Activated naive CD4-positive, alpha-beta T cell treated with anti-CD3 and anti-CD28 coated beads, Interleukin-2, amount 50 U/mL, for 72 hours (primary cell): Measurements from ENCODE around the gene PLAA. TPM values are rescaled to one million over a fixed set of nuclear protein-coding genes. Genes with fewer than 3 reads are reported as not detected.

ENCODE experiments used
- ATAC-seq, 2 donors: fragments of 150-1000 bp; cut with Tn5 transposase; 2 replicates each; pipeline ENCODE4 v1.10.0; 2021; ENCODE audit warnings: mild to moderate bottlenecking in 2 of 2, moderate library complexity in 2 of 2
- DNase-seq, 2 donors: peaks; one replicate each; pipeline ENCODE4 v3.0.0; 2021 to 2022; ENCODE audit warnings: low spot score in 2 of 2
- H3K27ac Mint-ChIP-seq, 2 donors: one replicate each; pipeline ENCODE4 v1.8.0; 2022; ENCODE audit warnings: mild to moderate bottlenecking in 2 of 2, mixed read lengths in 2 of 2
- H3K36me3 Mint-ChIP-seq, 2 donors: one replicate each; pipeline ENCODE4 v1.8.0; 2022; ENCODE audit warnings: mixed read lengths in 2 of 2
- H3K9me3 Mint-ChIP-seq, 2 donors: one replicate each; pipeline ENCODE4 v1.8.0; 2022; ENCODE audit warnings: mixed read lengths in 2 of 2
- total RNA-seq, 2 donors: library from RNA; stranded (reverse); gene quantifications; one replicate each; pipeline ENCODE4 v1.2.3, GENCODE V29; 2022

Gene PLAA
- total RNA-seq, 2 donors from 2014 or later, result 31.5 to 52.6 TPM

GRCh38 chr9:26945591-26945990 lies 1.5 kb downstream of the PLAA start:
- Mint-ChIP-seq H3K36me3 (peaks cover 26 to 37% of the 10 kb centered on the region in 2 donors), H3K9me3 (no peaks in the 10 kb centered on the region), H3K27ac (peak overlapping the region; percentile 97 to 100)
- no peak for DNase-seq
- ATAC-seq, result no peak

- Mint-ChIP-seq H3K27ac (peak overlapping the region; percentile 40 to 69), H3K36me3 (peaks cover 12 to 42% of the 10 kb centered on the region in 2 donors), H3K9me3 (peaks cover 0 to 11% of the 10 kb centered on the region in 2 donors)
- ATAC-seq (peak in 1 of 2 donors; percentile 51), DNase-seq (no peak)
Measured at GRCh38 chr9:26940779-26941178, 6.3 kb downstream of the PLAA start.

DNA sequence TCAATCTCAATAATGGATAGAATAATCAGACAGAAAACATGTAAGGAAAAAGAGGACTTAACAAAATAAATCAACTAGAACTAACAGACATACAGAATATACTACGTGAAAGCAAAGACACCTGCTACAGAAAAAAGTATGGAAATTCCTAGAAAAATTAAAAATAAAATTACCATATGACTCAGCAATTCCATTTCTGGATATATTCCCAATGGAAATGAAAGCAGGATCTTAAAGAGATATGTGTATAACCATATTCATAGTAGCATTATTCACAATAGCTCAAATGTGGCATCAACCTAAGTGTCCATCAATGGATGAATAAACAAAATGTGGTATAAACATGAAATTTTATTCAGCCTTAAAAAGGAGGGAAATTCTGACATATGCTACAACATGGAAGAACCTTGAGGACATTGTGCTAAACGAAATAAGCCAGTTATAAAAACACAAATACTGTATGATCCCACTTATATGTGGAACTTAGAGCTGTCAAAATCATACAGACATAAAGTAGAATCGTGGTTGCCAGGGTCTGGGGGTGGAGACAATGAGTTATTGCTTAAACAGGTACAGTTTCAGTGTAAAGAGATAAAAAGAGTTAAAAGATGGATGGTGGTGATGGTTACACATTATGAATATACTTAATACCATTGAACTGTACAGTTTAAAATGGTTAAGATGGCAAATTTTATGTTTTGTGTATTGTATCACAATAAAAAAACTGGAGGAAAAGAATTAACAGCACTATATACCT lies 6.9 kb downstream of the PLAA start:
- peaks cover 0 to 11% of the 10 kb centered on the region in 2 donors for H3K9me3 Mint-ChIP-seq
- DNase-seq (no peak), ATAC-seq (peak in 1 of 2 donors; percentile 72)
- H3K27ac Mint-ChIP-seq, result peak overlapping the region; percentile 40 to 69
- H3K36me3 Mint-ChIP-seq, result peaks cover 7 to 40% of the 10 kb centered on the region in 2 donors

DNA sequence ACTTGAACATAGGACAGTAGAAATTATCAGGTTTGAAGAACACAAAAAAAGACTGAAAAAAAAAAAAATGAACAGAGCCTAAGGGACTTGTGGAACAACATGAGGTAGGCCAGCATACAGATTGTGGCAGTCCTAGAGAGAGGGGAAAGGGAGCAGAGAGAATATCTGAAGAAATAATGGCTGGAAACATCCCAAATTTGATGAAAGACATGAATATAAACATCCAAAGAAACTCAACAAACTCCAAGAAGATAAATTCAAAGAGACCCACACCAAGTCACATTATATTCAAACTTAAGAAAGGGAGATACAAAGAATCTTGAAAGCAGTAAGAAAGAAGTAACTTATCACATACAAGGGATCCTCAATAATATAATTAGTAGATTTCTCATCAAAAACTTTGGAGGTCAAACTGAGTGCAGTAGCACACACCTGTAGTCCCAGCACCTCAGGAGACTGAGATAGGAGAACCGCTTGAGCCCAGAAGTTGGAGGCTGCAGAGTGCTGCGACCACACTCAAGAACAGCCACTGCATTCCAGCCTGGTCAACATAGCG lies 9.1 kb downstream of the PLAA start:
- Mint-ChIP-seq H3K9me3 (peaks cover 0 to 11% of the 10 kb centered on the region in 2 donors), H3K36me3 (peaks cover 7 to 32% of the 10 kb centered on the region in 2 donors), H3K27ac (no peak overlapping the region)
- ATAC-seq (no peak), DNase-seq (no peak)

GRCh38 chr9:26935847-26936246 lies 11.2 kb downstream of the PLAA start:
- H3K27ac Mint-ChIP-seq, result no peak overlapping the region
- DNase-seq (no peak), ATAC-seq (no peak)
- peaks cover 0 to 11% of the 10 kb centered on the region in 2 donors for H3K9me3 Mint-ChIP-seq
- peaks cover 7 to 25% of the 10 kb centered on the region in 2 donors for H3K36me3 Mint-ChIP-seq

- H3K36me3 Mint-ChIP-seq, result peaks cover 8 to 17% of the 10 kb centered on the region in 2 donors
- no peak for DNase-seq
- no peak overlapping the region for H3K27ac Mint-ChIP-seq
- ATAC-seq, result no peak
- no peaks in the 10 kb centered on the region for H3K9me3 Mint-ChIP-seq
Measured at GRCh38 chr9:26928902-26929495, 18.0 kb downstream of the PLAA start.

- H3K36me3 Mint-ChIP-seq, result peaks cover 17 to 30% of the 10 kb centered on the region in 2 donors
- no peak for DNase-seq
- ATAC-seq, result no peak
- H3K27ac Mint-ChIP-seq, result no peak overlapping the region
- no peaks in the 10 kb centered on the region for H3K9me3 Mint-ChIP-seq
Measured at GRCh38 chr9:26925609-26926008, 21.4 kb downstream of the PLAA start.

GRCh38 chr9:26919698-26920097 lies 27.3 kb downstream of the PLAA start:
- DNase-seq (no peak), ATAC-seq (no peak)
- Mint-ChIP-seq H3K27ac (no peak overlapping the region), H3K9me3 (no peaks in the 10 kb centered on the region), H3K36me3 (peaks cover 25 to 31% of the 10 kb centered on the region in 2 donors)

- peaks cover 11 to 12% of the 10 kb centered on the region in 2 donors for H3K36me3 Mint-ChIP-seq
- DNase-seq (no peak), ATAC-seq (no peak)
- H3K27ac Mint-ChIP-seq, result no peak overlapping the region
- no peaks in the 10 kb centered on the region for H3K9me3 Mint-ChIP-seq
Measured at GRCh38 chr9:26913138-26913668, 33.8 kb downstream of the PLAA start.

- Mint-ChIP-seq H3K9me3 (no peaks in the 10 kb centered on the region), H3K36me3 (peaks cover 11 to 22% of the 10 kb centered on the region in 2 donors), H3K27ac (no peak overlapping the region)
- DNase-seq (no peak), ATAC-seq (no peak)
Measured at GRCh38 chr9:26904671-26905070, 42.4 kb downstream of the PLAA start.

GRCh38 chr9:26904070-26904469 lies 43.0 kb downstream of the PLAA start:
- H3K36me3 Mint-ChIP-seq, result peaks cover 11 to 22% of the 10 kb centered on the region in 2 donors
- H3K27ac Mint-ChIP-seq, result no peak overlapping the region
- ATAC-seq, result no peak
- H3K9me3 Mint-ChIP-seq, result no peaks in the 10 kb centered on the region
- DNase-seq, result no peak

DNA sequence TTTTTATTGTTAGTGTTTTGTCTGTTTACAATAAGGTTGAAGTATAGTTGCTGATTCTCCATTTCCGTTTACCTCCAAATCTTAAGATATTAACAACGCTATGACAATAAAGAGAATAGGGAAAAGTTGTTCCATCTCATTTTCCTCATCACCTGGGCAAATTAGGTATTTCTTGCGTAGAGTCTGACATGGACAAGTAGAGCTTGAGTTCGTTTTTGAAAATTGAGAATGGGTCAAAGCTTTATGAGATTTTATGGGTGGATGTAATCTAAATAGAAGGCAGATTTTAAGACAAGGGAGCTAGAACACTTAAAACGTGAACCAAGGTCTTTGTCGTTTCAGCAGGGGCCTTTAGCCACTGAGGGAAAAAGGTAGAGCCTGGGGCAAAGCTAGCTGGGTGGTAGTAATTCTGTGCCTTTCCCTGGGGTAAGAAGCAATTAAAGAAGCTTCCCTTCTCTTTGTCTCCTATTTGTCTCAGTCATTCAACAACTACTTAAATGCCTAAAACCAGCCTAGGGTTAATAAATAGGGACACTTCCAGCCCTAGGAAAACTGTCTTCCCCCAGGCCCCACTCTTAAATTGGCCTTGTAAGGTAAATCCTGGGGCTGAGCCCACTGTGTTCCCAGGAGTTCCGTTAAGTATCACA lies 53.9 kb downstream of the PLAA start:
- peak overlapping the region; percentile 99 for H3K27ac Mint-ChIP-seq
- H3K36me3 Mint-ChIP-seq, result peaks cover 30% of the 10 kb centered on the region in 2 donors
- ATAC-seq (no peak), DNase-seq (no peak)
- peaks cover 8 to 12% of the 10 kb centered on the region in 2 donors for H3K9me3 Mint-ChIP-seq

DNA sequence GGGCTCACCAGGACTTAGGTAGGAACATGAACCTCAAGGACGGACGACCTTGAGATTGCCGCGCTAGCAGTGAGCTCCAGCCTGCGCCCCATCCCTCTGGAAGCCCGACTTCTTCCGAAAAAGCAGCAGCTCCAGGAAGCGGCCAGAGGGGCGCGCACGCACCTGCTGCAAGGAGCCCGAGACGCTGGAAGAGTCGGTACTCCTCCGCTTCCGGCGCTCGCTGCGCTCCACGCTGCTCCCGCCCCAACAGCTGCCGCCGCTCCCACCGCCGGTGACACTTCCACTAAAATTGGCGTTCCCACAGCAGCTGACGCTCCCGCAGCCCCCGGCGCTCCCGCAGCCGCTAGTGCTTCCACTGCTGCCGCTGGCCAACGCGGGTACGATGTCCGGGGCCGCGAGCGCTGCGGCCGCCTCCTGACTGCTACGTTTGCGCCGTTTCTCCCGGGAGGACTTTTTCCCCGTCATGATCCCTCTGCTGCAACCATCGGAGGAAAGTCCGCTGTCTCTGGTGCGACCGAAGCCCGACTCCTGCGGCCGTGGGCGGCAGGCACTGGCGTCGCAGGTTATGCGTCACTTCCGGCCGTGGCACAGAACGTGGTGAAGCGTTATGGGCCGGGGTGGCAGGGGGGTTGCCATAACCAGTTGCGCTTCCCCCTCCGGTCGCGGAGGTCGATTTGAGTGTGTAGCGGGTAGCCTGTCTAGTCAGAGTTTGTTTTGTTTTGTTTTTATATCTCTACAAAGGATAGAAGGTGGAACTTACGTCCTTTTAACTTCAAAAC lies 54.6 kb downstream of the PLAA start, which contains the start of gene CAAP1:
Gene CAAP1 (minus strand): TSS at position 552 of the 779 bp plus-strand sequence. CDS start 87 bp downstream, at position 465.
- Mint-ChIP-seq H3K27ac (peak within 1 kb of the TSS; percentile 99), H3K9me3 (peaks cover 8 to 12% of the 10 kb centered on the region in 2 donors), H3K36me3 (peaks cover 30 to 33% of the 10 kb centered on the region in 2 donors)
- ATAC-seq (peak; percentile 94 to 95), DNase-seq (peak; percentile 87 to 89)

- Mint-ChIP-seq H3K27ac (peak overlapping the region; percentile 99), H3K9me3 (peaks cover 8 to 12% of the 10 kb centered on the region in 2 donors), H3K36me3 (peaks cover 30 to 33% of the 10 kb centered on the region in 2 donors)
- DNase-seq (no peak), ATAC-seq (no peak)
Measured at GRCh38 chr9:26891726-26892125, 55.3 kb downstream of the PLAA start.

- H3K9me3 Mint-ChIP-seq, result peaks cover 1 to 5% of the 10 kb centered on the region in 2 donors
- no peak overlapping the region for H3K27ac Mint-ChIP-seq
- ATAC-seq, result no peak
- H3K36me3 Mint-ChIP-seq, result peaks cover 28 to 35% of the 10 kb centered on the region in 2 donors
- DNase-seq, result no peak
Measured at GRCh38 chr9:26888271-26888670, 58.8 kb downstream of the PLAA start.

- Mint-ChIP-seq H3K27ac (no peak overlapping the region), H3K9me3 (peaks cover 12 to 13% of the 10 kb centered on the region in 2 donors), H3K36me3 (peaks cover 41 to 74% of the 10 kb centered on the region in 2 donors)
- ATAC-seq, result no peak
- no peak for DNase-seq
Measured at GRCh38 chr9:26882154-26882553, 64.9 kb downstream of the PLAA start.
